NCI-H2107 treated with DMSO at 0.1 percent for 48 hours (cell line): ENCODE data around the gene FRMPD1.
"Not testable (repeated sequence)": the region's sequence is repeated elsewhere in the genome, so short reads cannot be mapped to it uniquely, and the experiment has no call there.

Source experiments
- DNase-seq: peaks from one replicate; lab custom pipeline; 2025; ENCODE audit not compliant: unreplicated experiment; lab: John Stamatoyannopoulos, UW

FRMPD1 gene

DNA sequence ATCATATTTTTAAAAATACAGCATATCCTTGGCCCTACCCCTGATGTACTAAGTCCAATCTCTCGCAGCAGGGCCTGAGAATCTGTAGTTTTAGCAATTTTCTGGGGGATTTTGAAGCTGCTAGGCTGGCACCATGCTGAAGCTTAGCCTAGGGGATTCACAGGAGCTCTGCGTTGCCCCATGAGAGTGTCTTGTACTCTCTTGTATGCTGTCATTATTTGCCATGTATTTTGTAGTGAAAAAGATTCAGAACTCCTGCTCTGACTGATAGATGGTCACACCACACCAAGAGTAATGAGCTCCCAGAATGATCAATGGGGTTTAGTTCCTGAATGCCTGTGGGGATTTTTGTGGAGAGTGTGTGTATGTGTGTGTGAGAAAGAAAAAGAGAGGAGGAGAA is 82.2 kb downstream of the FRMPD1 start:
- no peak for DNase-seq

GRCh38 chr9:37739222-37739621 is 88.5 kb downstream of the FRMPD1 start:
- DNase-seq: no peak

DNA sequence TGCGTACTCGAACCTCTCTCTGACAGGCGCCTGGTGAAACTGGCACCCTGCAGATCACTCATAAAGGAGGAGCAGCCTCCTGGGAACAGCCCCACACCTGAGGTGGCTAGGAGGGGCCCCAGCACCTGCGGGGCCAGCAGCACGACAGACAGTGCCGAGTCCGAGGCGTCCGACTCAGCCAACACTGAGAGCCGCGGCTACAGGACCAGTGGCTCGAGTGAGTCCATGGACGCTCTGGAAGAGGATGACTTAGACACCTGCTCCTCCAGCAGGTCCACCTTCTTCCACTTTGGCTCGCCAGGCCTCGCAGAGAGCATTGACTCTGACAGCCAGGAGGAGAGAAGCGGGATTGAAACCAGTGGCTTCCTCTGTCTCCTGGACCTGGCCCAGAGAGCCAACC is 89.4 kb downstream of the FRMPD1 start:
- DNase-seq: no peak

DNA sequence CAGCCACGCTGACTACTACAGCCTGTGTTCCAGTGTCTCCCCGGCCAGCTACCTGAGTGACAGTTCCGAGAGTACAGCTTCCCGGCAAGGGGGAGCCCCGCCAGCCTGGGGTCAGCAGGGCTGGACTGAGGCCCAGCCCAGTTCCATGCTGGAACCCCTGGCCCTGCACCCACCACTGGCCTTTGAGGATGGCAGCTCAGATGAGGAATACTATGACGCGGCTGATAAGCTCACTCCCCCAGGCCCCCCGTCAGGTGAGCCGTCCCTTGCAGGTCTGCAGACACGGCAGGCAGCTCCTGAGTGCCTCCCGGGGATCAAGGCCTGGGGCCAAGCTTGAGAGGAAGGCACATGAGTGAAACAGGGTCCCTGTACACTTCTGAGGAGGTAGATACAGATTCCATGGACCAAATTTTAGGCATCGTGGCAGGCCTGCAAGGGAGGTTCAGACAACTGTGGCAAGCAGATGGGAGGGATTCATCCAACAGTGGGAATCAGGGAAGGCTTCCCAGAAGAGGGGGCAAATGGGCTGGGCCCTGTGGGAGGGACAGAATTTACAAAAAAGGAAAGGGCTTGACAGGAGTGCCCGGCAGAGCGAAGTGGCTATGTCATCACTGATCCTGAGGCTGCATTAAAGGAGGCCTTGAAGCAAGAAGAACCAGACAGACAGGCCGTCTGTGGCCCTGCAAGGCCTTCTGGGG is 90.0 kb downstream of the FRMPD1 start:
- DNase-seq: no peak

DNA sequence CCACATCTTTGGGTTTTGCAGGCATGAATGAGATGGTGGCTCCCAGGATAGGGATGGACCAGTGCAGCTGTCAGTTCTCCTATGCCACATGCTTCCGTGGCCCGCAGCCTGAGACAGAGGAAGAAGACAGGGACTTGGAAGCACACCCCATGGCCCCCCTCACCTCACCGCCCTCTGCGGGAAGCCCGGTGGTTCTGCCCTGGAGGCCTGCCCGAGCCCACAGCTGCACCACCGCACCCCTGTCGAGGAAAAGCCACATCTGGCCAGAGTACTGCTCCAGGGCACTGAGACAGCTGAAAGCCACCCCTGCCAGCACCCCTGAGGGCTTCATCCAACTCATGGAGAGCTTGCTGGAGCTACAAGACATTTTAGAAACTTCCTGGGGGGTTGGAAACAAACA is 95.2 kb downstream of the FRMPD1 start:
- DNase-seq: no peak

GRCh38 chr9:37746448-37747270 is 95.9 kb downstream of the FRMPD1 start:
- no peak for DNase-seq

- DNase-seq: peak; percentile 57
Measured at GRCh38 chr9:37747271-37747753, 96.6 kb downstream of the FRMPD1 start.

GRCh38 chr9:37749129-37749528 is 98.4 kb downstream of the FRMPD1 start:
- DNase-seq: no peak

DNA sequence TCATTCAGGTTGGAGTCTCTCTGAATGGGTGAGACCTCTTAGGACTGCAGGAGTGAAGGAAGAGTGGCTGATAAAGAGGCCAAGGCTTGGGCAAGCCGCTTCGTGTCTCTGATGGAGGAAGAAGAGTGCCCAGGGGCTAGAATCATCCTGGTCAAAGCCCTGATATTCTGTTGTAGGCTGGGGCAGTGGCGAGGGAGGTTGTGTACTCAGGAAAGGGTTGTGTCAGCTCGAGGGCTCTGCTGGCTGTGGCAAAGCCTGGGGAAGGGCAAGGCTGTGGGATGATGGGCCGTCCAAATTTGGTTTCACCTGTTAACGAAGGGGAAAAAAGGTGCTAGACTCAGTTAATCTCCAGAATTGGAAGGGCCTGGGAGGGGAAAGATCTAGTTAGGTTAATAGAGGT is 100.4 kb downstream of the FRMPD1 start:
- no peak for DNase-seq

- not testable (repeated sequence) for DNase-seq
Measured at GRCh38 chr9:37751704-37752103, 101.0 kb downstream of the FRMPD1 start.

- not testable (repeated sequence) for DNase-seq
Measured at GRCh38 chr9:37752112-37752511, 101.4 kb downstream of the FRMPD1 start.

- no peak for DNase-seq
Measured at GRCh38 chr9:37752642-37753488, 102.1 kb downstream of the FRMPD1 start.

DNA sequence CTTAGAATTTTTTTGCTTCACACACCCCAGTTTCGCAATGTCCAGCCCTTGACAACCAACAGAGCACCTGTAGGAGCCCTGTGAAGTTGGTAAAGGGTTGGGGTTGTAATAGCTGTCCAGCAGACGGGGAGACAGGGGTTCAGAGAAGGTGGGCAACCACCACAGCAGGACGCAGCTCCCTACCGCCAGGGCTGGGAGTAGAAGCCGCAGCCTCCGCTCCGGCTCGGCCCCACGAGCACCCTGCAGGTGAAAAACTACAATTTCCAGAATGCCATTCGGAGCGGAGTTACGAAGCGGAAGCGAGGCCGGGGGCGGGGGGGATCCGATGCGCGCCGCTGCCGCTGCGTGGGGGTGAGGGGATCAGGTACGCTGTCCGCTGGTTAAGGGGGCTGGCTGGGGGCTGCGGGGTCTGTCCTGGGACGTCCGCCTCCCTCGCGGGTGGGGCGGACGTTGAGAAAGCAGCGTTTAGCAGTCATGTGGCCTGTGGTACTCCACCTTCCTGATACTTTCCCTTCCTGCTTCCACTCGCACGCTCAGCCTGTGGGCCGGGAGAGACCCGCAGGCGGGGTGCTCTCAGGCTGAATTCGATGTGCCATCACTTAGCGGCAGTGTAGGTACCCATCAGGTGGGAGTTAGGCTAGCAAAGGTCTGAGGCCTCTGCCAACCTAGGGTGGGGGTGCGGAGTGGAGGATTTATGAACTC is 102.9 kb downstream of the FRMPD1 start, which contains the start of gene TRMT10B:
TSS of gene TRMT10B (plus strand) at position 317 of the 702 bp plus-strand sequence. CDS start 8,127 bp downstream, outside the sequence.
- peak; percentile 44 for DNase-seq

GRCh38 chr9:37758747-37759146 is 108.0 kb downstream of the FRMPD1 start:
- no peak for DNase-seq

DNA sequence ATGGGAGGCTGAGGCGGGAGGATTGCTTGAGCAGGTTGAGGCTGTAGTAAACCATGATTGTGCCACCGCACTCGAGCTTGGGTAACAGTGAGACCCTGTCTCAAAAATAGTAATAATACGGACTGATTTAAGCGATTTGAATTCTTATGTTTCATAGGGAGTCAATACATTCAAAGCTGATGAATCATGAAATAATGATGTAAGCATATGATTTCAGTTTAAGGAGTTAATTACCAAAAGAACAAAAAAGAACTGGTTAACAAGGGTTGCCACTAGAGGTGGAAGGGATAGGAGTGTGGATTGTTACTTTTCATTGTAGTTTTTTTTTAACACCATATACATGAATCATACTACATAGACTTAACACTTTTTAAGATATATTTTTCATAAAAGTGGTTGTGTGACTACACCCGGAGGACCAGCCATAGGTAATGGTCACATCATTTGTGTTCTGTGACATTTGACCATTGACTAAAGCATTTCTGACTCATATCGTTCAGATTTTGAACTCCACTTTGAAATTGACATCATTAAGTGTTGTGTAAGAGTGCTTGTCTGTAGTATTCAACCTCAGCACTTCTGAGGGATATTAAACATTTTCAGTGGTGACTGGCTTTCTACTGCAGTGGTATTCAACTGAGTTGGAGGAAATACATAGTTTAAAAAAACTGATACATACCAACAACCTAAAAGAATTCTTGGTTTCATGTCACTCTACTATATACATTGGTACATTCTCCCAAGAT is 109.8 kb downstream of the FRMPD1 start:
- DNase-seq: no peak

- DNase-seq: no peak
Measured at GRCh38 chr9:37761511-37761910, 110.8 kb downstream of the FRMPD1 start.

DNA sequence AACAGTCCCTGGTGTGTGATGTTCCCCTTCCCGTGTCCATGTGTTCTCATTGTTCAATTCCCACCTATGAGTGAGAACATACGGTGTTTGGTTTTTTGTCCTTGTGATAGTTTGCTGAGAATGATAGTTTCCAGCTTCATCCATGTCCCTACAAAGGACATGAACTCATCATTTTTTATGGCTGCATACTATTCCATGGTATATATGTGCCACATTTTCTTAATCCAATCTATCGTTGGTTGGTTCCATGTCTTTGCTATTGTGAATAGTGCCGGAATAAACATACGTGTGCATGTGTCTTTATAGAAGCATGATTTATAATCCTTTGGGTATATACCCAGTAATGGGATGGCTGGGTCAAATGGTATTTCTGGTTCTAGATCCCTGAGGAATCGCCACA is 114.5 kb downstream of the FRMPD1 start:
- not testable (repeated sequence) for DNase-seq

- no peak for DNase-seq
Measured at GRCh38 chr9:37769306-37769705, 118.6 kb downstream of the FRMPD1 start.

DNA sequence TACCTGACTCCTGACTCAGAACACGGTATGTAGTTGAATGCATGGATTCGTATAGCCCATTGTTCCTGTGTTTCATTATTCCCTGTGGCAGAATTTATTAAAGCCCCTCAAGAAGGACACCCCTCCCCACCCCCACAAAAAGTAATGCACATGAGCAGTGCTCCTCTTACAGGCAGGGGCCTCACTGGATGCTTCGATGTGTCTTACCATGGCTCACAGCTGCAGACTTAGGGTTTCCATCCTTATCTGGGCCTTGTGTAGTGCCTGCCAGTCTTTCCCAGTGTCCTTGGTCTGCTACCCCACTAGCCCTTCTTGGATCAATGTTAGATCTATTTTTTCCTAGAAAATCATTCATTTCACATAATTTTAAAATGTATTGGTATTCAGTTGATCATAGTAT is 119.2 kb downstream of the FRMPD1 start:
- no peak for DNase-seq
